HEK293T (cell line): ENCODE measurements around the gene CEP78.

Experiments used
- ELF4 ChIP-seq: fragments of 450-650 bp; IDR thresholded peaks from 2 replicates; pipeline ENCODE4 v1.6.1; 2017; ENCODE audit warnings: antibody characterized with exemption
- SUZ12 ChIP-seq: fragments of 450-650 bp; IDR thresholded peaks from 2 replicates; pipeline ENCODE4 v1.6.1; 2016; ENCODE audit warnings: mild to moderate bottlenecking

GRCh38 chr9:78301466-78301865 is 65.6 kb downstream of the CEP78 start:
- no peak for TF ChIP-seq SUZ12
- TF ChIP-seq ELF4: no peak
